Liver (tissue), 9 donors: ENCODE data around the gene MCU. TPM values are rescaled to one million over a fixed set of nuclear protein-coding genes. Genes with fewer than 3 reads are reported as not detected.

ENCODE experiments used
- DNase-seq: peaks from one replicate; pipeline ENCODE4 v3.0.0-alpha.2; 2017; ENCODE audit warnings: low spot score
- H3K27ac ChIP-seq, 2 donors: one replicate each; pipeline ENCODE4 v1.7.0; 2013; ENCODE audit warnings: inconsistent platforms in 2 of 2, low read length in 2 of 2, control low read depth in 1 of 2, low read depth in 1 of 2, mild to moderate bottlenecking in 1 of 2
- H3K27me3 ChIP-seq, 4 donors: one replicate each; pipeline versions ENCODE4 v1.6.1 to v1.7.0; 2013; ENCODE audit warnings: low read length in 3 of 4, inconsistent platforms in 1 of 4, mild to moderate bottlenecking in 1 of 4, moderate library complexity in 1 of 4; ENCODE audit not compliant: control insufficient read depth in 4 of 4, insufficient read depth in 4 of 4
- H3K36me3 ChIP-seq, 4 donors: one replicate each; pipeline versions ENCODE4 v1.6.1 to v1.7.0; 2013; ENCODE audit warnings: low read length in 3 of 4, mild to moderate bottlenecking in 3 of 4, low read depth in 1 of 4, moderate library complexity in 1 of 4; ENCODE audit not compliant: control insufficient read depth in 4 of 4, insufficient read depth in 3 of 4
- H3K4me1 ChIP-seq, 4 donors: one replicate each; pipeline versions ENCODE4 v1.6.1 to v1.7.0; 2013; ENCODE audit warnings: low read length in 3 of 4, mild to moderate bottlenecking in 3 of 4, moderate library complexity in 1 of 4; ENCODE audit not compliant: control insufficient read depth in 4 of 4, insufficient read depth in 4 of 4
- H3K4me3 ChIP-seq, 3 donors: one replicate each; pipeline versions ENCODE4 v1.6.1 to v1.7.0; 2013; ENCODE audit warnings: low read length in 3 of 3, control low read depth in 1 of 3, low read depth in 1 of 3, mild to moderate bottlenecking in 1 of 3
- H3K9ac ChIP-seq, 2 donors: one replicate each; pipeline ENCODE4 v1.7.0; 2013; ENCODE audit warnings: low read length in 2 of 2, mild to moderate bottlenecking in 2 of 2, moderate library complexity in 2 of 2, control low read depth in 1 of 2, low read depth in 1 of 2
- H3K9me3 ChIP-seq, 4 donors: one replicate each; pipeline versions ENCODE4 v1.6.1 to v1.7.0; 2013; ENCODE audit warnings: low read length in 3 of 4; ENCODE audit not compliant: control insufficient read depth in 4 of 4
- EGR1 ChIP-seq, 2 donors: IDR thresholded peaks; 2 replicates each; pipeline ENCODE4 v1.6.1; 2016 to 2018; ENCODE audit warnings: antibody characterized with exemption in 2 of 2, low read depth in 2 of 2
- FOXA1 ChIP-seq: IDR thresholded peaks from 2 replicates; pipeline ENCODE4 v1.6.1; 2016; ENCODE audit warnings: antibody characterized with exemption
- FOXA2 ChIP-seq: IDR thresholded peaks from 2 replicates; pipeline ENCODE4 v1.6.1; 2016; ENCODE audit warnings: antibody characterized with exemption
- GABPA ChIP-seq, 2 donors: IDR thresholded peaks in 1 of 2; conservative IDR thresholded peaks in 1 of 2; 2 replicates each; pipeline ENCODE4 v1.6.1; 2016; ENCODE audit warnings: antibody characterized with exemption in 2 of 2, mild to moderate bottlenecking in 1 of 2, moderate library complexity in 1 of 2
- HNF4A ChIP-seq, 2 donors: conservative IDR thresholded peaks; 2 replicates each; pipeline ENCODE4 v1.6.1; 2016; ENCODE audit warnings: antibody characterized with exemption in 2 of 2, mild to moderate bottlenecking in 2 of 2
- HNF4G ChIP-seq: IDR thresholded peaks from 2 replicates; pipeline ENCODE4 v1.6.1; 2016; ENCODE audit warnings: antibody characterized with exemption
- JUND ChIP-seq, 2 donors: IDR thresholded peaks; 2 replicates each; pipeline ENCODE4 v1.6.1; 2016; ENCODE audit warnings: antibody characterized with exemption in 2 of 2
- NR2F2 ChIP-seq: IDR thresholded peaks from 2 replicates; pipeline ENCODE4 v1.6.1; 2016; ENCODE audit warnings: antibody characterized with exemption
- RAD21 ChIP-seq, 2 donors: IDR thresholded peaks; 2 replicates each; pipeline ENCODE4 v1.6.1; 2016; ENCODE audit warnings: antibody characterized with exemption in 2 of 2, mild to moderate bottlenecking in 2 of 2
- RXRA ChIP-seq, 2 donors: IDR thresholded peaks; 2 replicates each; pipeline ENCODE4 v1.6.1; 2017 to 2018; ENCODE audit warnings: antibody characterized with exemption in 2 of 2, mild to moderate bottlenecking in 1 of 2
- SP1 ChIP-seq: IDR thresholded peaks from 2 replicates; pipeline ENCODE4 v1.6.1; 2018; ENCODE audit warnings: antibody characterized with exemption, mild to moderate bottlenecking
- TAF1 ChIP-seq: conservative IDR thresholded peaks from 2 replicates; pipeline ENCODE4 v1.6.1; 2016; ENCODE audit warnings: antibody characterized with exemption, mild to moderate bottlenecking
- YY1 ChIP-seq: IDR thresholded peaks from 2 replicates; pipeline ENCODE4 v1.6.1; 2016; ENCODE audit warnings: antibody characterized with exemption, mild to moderate bottlenecking
- WGBS: extraction: QIAGEN DNeasy Blood & Tissue Kit; methylation state at CpG from one replicate; pipeline ENCODE4 v1.1.7; 2013; 5-methylcytosine and 5-hydroxymethylcytosine counted together
- polyA plus RNA-seq, 2 donors: library from polyadenylated mRNA; stranded (reverse) in 1 of 2; unstranded in 1 of 2; fragments of 200-250 nt in 1 of 2; fragments of >200 nt in 1 of 2; fragmentation: Nextera tagmentation in 1 of 2; extraction: Ambion mirVana in 1 of 2; gene quantifications; one replicate each; pipeline versions ENCODE4 v1.2.1 to v1.2.3, GENCODE V29; 2013 to 2015
- total RNA-seq, 2 donors: library from RNA; depleted of rRNA; stranded (reverse); fragments of >200 nt; gene quantifications; one replicate each; pipeline ENCODE4 v1.2.3, GENCODE V29; 2014
- TF ChIP-seq, protein P1 (sequence below): IDR thresholded peaks from 2 replicates; pipeline ENCODE4 v1.6.1; 2016; ENCODE audit warnings: antibody characterized with exemption
- TF ChIP-seq, protein P2 (sequence below): fragments of 150-350 bp; IDR thresholded peaks from 2 replicates; pipeline ENCODE4 v1.5.1; 2017; ENCODE audit warnings: improper control_type of control experiment, low read depth, low read length; ENCODE audit not compliant: missing input control
- TF ChIP-seq, protein P3 (sequence below): IDR thresholded peaks from 2 replicates; pipeline ENCODE4 v1.6.1; 2016; ENCODE audit warnings: antibody characterized with exemption
- TF ChIP-seq, protein P4 (sequence below): IDR thresholded peaks from 2 replicates; pipeline ENCODE4 v1.6.1; 2016; ENCODE audit warnings: antibody characterized with exemption
- donor health status: healthy.
- donor health status: healthy.
- donor health status: healthy.
- donor health status: healthy.
- donor health status: healthy.

Gene MCU
- total and polyA plus RNA-seq, 4 donors, result 6.4 to 13.0 (median 8.8) TPM

DNA sequence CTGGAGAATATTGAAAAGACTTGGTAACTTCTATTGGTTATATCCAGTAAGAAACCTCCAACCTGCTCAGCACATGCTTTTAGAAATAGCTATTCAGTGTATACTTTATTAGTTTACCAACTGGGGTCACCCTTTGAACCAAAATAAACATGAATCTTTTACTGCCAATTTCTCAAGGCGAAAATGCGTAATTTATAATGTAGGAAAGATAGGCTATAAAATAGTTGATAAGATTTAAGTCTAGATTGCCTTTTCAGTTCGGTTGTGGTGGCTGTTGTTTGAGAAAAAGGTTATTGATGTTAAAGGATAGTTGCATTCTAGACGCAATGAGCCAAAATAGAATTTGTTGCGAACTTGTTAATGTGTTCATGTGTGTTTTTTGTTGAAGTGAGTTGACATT lies 119.0 kb downstream of the MCU start:
- Histone ChIP-seq H3K27ac (no peak overlapping the region), H3K9me3 (no peaks in the 10 kb centered on the region), H3K4me3 (no peak overlapping the region), H3K4me1 (no peaks in the 10 kb centered on the region), H3K36me3 (no peaks in the 10 kb centered on the region), H3K9ac (no peak overlapping the region), H3K27me3 (no peaks in the 10 kb centered on the region)
- DNase-seq, result no peak
- TF ChIP-seq NR2F2 (no peak), RXRA (IDR thresholded peaks at IDR 0.05) (no peak), FOXA1 (no peak), FOXA2 (no peak), JUND (IDR thresholded peaks at IDR 0.05) (no peak), EGR1 (IDR thresholded peaks at IDR 0.05; ENCODE audit: low read depth in 2 of 2) (no peak), HNF4G (no peak), GABPA (IDR thresholded peaks at IDR 0.05 in 1 of 2, conservative IDR thresholded peaks at IDR 0.05 in 1 of 2) (no peak), YY1 (no peak), HNF4A (conservative IDR thresholded peaks at IDR 0.05) (no peak), SP1 (no peak)
- TF ChIP-seq, protein P1, sequence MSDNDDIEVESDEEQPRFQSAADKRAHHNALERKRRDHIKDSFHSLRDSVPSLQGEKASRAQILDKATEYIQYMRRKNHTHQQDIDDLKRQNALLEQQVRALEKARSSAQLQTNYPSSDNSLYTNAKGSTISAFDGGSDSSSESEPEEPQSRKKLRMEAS, result no peak
- TF ChIP-seq, protein P2, sequence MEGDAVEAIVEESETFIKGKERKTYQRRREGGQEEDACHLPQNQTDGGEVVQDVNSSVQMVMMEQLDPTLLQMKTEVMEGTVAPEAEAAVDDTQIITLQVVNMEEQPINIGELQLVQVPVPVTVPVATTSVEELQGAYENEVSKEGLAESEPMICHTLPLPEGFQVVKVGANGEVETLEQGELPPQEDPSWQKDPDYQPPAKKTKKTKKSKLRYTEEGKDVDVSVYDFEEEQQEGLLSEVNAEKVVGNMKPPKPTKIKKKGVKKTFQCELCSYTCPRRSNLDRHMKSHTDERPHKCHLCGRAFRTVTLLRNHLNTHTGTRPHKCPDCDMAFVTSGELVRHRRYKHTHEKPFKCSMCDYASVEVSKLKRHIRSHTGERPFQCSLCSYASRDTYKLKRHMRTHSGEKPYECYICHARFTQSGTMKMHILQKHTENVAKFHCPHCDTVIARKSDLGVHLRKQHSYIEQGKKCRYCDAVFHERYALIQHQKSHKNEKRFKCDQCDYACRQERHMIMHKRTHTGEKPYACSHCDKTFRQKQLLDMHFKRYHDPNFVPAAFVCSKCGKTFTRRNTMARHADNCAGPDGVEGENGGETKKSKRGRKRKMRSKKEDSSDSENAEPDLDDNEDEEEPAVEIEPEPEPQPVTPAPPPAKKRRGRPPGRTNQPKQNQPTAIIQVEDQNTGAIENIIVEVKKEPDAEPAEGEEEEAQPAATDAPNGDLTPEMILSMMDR, result no peak
- TF ChIP-seq, protein P3, sequence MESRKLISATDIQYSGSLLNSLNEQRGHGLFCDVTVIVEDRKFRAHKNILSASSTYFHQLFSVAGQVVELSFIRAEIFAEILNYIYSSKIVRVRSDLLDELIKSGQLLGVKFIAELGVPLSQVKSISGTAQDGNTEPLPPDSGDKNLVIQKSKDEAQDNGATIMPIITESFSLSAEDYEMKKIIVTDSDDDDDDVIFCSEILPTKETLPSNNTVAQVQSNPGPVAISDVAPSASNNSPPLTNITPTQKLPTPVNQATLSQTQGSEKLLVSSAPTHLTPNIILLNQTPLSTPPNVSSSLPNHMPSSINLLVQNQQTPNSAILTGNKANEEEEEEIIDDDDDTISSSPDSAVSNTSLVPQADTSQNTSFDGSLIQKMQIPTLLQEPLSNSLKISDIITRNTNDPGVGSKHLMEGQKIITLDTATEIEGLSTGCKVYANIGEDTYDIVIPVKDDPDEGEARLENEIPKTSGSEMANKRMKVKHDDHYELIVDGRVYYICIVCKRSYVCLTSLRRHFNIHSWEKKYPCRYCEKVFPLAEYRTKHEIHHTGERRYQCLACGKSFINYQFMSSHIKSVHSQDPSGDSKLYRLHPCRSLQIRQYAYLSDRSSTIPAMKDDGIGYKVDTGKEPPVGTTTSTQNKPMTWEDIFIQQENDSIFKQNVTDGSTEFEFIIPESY, result no peak
- WGBS, result 90% methylated on average over 5 of the region's 5 CpGs

DNA sequence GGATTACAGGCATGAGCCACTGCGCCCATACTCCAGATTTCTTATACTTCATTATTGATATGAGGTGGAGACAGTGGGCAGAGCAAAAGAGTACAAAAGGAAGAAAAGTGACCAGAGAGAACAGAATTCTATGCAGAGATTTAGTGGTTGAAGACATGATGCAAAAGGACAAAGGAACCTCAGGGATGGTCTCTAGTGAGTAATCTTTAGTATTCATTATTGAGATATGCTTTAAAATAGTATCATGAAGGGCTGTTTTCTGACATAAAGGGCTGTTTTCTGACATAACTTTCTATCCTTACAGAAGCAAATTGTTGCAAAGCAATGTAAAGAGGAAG lies 120.4 kb downstream of the MCU start:
- TF ChIP-seq RAD21 (IDR thresholded peaks at IDR 0.05) (no peak), RXRA (IDR thresholded peaks at IDR 0.05) (no peak), SP1 (no peak), EGR1 (IDR thresholded peaks at IDR 0.05; ENCODE audit: low read depth in 2 of 2) (no peak), FOXA2 (no peak), JUND (IDR thresholded peaks at IDR 0.05) (no peak), NR2F2 (no peak), TAF1 (no peak)
- TF ChIP-seq, protein P3, result no peak
- TF ChIP-seq, protein P4, sequence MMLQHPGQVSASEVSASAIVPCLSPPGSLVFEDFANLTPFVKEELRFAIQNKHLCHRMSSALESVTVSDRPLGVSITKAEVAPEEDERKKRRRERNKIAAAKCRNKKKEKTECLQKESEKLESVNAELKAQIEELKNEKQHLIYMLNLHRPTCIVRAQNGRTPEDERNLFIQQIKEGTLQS, result no peak
- Histone ChIP-seq H3K4me1 (peaks cover 0 to 5% (median 0%) of the 10 kb centered on the region in 4 donors), H3K9me3 (no peaks in the 10 kb centered on the region), H3K9ac (no peak overlapping the region), H3K36me3 (no peaks in the 10 kb centered on the region), H3K27me3 (no peaks in the 10 kb centered on the region), H3K4me3 (no peak overlapping the region), H3K27ac (no peak overlapping the region)
- WGBS, result 98% methylated on average over 1 of the region's 1 CpG
- no peak for DNase-seq
